Measurements from ENCODE around the gene AJM1. TPM values are rescaled to one million over a fixed set of nuclear protein-coding genes. Genes with fewer than 3 reads are reported as not detected.
A peak's percentile ranks its signal among the peaks of the same experiment; 100 is the strongest.
"Not testable (repeated sequence)": the region's sequence is repeated elsewhere in the genome, so short reads cannot be mapped to it uniquely, and the experiment has no call there.

The AJM1 gene
- total RNA-seq, 2 donors from 2014 or later, result 3.6 to 10.1 TPM

- Histone ChIP-seq H3K9me3 (no peaks in the 10 kb centered on the region), H3K4me1 (replicated peaks) (peaks cover 7% of the 10 kb centered on the region), H3K4me3 (peak overlapping the region; percentile 98 to 99), H3K27ac (peak overlapping the region; percentile 82 to 91), H3K27me3 (replicated peaks; ENCODE audit: insufficient read depth) (no peaks in the 10 kb centered on the region), H3K36me3 (peaks cover 6 to 13% of the 10 kb centered on the region in 2 donors)
- no peak for DNase-seq (ENCODE audit: low spot score)
- TF ChIP-seq POLR2AphosphoS5 (IDR thresholded peaks at IDR 0.05) (no peak), POLR2A (IDR thresholded peaks at IDR 0.05) (no peak), CTCF (IDR thresholded peaks at IDR 0.05) (no peak)
- whole genome bisulfite sequencing, result 60% methylated on average over 11 of the region's 11 CpGs
- intact Hi-C loops (cut with DNase I), result no loop called here
These were observed 22.9 kb downstream of the AJM1 start for GRCh38 chr9:136865041-136865767.

- no peak for DNase-seq (ENCODE audit: low spot score)
- peaks cover 7% of the 10 kb centered on the region for H3K4me1 ChIP-seq (replicated peaks)
- H3K4me3 ChIP-seq, result peak overlapping the region; percentile 98 to 99
- intact Hi-C loops (cut with DNase I), result no loop called here
- no peaks in the 10 kb centered on the region for H3K9me3 ChIP-seq
- H3K27me3 ChIP-seq (replicated peaks; ENCODE audit: insufficient read depth), result no peaks in the 10 kb centered on the region
- H3K27ac ChIP-seq, result peak overlapping the region; percentile 82 to 91
- TF ChIP-seq POLR2AphosphoS5 (IDR thresholded peaks at IDR 0.05) (no peak), CTCF (IDR thresholded peaks at IDR 0.05) (no peak), POLR2A (IDR thresholded peaks at IDR 0.05) (no peak)
- 0% methylated on average over 16 of the region's 20 CpGs for WGBS
- peaks cover 6 to 13% of the 10 kb centered on the region in 2 donors for H3K36me3 ChIP-seq
These were observed 23.5 kb downstream of the AJM1 start for GRCh38 chr9:136865768-136866103.

GRCh38 chr9:136866898-136867421 lies 24.7 kb downstream of the AJM1 start:
- DNase-seq (ENCODE audit: low spot score), result peak; percentile 4
- WGBS, result 90% methylated on average over 29 of the region's 29 CpGs
- intact Hi-C loops (cut with DNase I), result not testable (repeated sequence)

GRCh38 chr9:136867480-136867879 lies 25.2 kb downstream of the AJM1 start:
- DNase-seq (ENCODE audit: low spot score), result no peak
- H3K27ac ChIP-seq, result no peak overlapping the region
- H3K36me3 ChIP-seq, result peaks cover 6 to 12% of the 10 kb centered on the region in 2 donors
- WGBS, result 96% methylated on average over 18 of the region's 18 CpGs
- peaks cover 7% of the 10 kb centered on the region for H3K4me1 ChIP-seq (replicated peaks)
- no peaks in the 10 kb centered on the region for H3K9me3 ChIP-seq
- TF ChIP-seq CTCF (IDR thresholded peaks at IDR 0.05) (no peak), POLR2AphosphoS5 (IDR thresholded peaks at IDR 0.05) (no peak), POLR2A (IDR thresholded peaks at IDR 0.05) (no peak)
- H3K27me3 ChIP-seq (replicated peaks; ENCODE audit: insufficient read depth), result no peaks in the 10 kb centered on the region
- H3K4me3 ChIP-seq, result no peak overlapping the region
- intact Hi-C loops (cut with DNase I), result no loop called here

More at GRCh38 chr9:136866898-136867421, 24.7 kb downstream of the AJM1 start:
- not testable (repeated sequence) for H3K4me1 ChIP-seq (replicated peaks); H3K9me3 ChIP-seq; H3K27me3 ChIP-seq (replicated peaks; ENCODE audit: insufficient read depth)
- Histone ChIP-seq H3K4me3 (peak overlapping the region; percentile 98 to 99), H3K27ac (peak overlapping the region; percentile 82 to 91), H3K36me3 (peaks cover 6 to 13% of the 10 kb centered on the region in 2 donors)

GRCh38 chr9:136867917-136868316 lies 25.6 kb downstream of the AJM1 start:
- H3K4me3 ChIP-seq, result no peak overlapping the region
- TF ChIP-seq POLR2AphosphoS5 (IDR thresholded peaks at IDR 0.05), result no peak
- no peak for TF ChIP-seq CTCF (IDR thresholded peaks at IDR 0.05)
- TF ChIP-seq POLR2A (IDR thresholded peaks at IDR 0.05), result no peak
- H3K4me1 ChIP-seq (replicated peaks), result peaks cover 7% of the 10 kb centered on the region
- H3K9me3 ChIP-seq, result no peaks in the 10 kb centered on the region
- peaks cover 2 to 7% of the 10 kb centered on the region in 2 donors for H3K36me3 ChIP-seq
- intact Hi-C loops (cut with DNase I), result no loop called here
- 97% methylated on average over 18 of the region's 18 CpGs for WGBS
- H3K27ac ChIP-seq, result no peak overlapping the region
- no peaks in the 10 kb centered on the region for H3K27me3 ChIP-seq (replicated peaks; ENCODE audit: insufficient read depth)
- no peak for DNase-seq (ENCODE audit: low spot score)

All from prostate gland (tissue), 2 donors.